Tibial nerve (tissue), 3 donors: ENCODE results near the gene SPACA4.

Source experiments
- POLR2A ChIP-seq, 2 donors: fragments of 450-650 bp; IDR thresholded peaks; one replicate each; pipeline ENCODE4 v1.6.1; 2017; ENCODE audit warnings: antibody characterized with exemption in 2 of 2, mild to moderate bottlenecking in 2 of 2, moderate library complexity in 2 of 2
- TF ChIP-seq, protein P1 (sequence below), 5 experiments: fragments of 200-600 bp in 3 of 5; fragments of 450-650 bp in 2 of 5; sonication (generic) in 3 of 5; IDR thresholded peaks; one replicate each; pipeline ENCODE4 v1.5.1; 2016 to 2019; ENCODE audit warnings: antibody characterized with exemption in 5 of 5, mild to moderate bottlenecking in 3 of 5, moderate library complexity in 2 of 5

DNA sequence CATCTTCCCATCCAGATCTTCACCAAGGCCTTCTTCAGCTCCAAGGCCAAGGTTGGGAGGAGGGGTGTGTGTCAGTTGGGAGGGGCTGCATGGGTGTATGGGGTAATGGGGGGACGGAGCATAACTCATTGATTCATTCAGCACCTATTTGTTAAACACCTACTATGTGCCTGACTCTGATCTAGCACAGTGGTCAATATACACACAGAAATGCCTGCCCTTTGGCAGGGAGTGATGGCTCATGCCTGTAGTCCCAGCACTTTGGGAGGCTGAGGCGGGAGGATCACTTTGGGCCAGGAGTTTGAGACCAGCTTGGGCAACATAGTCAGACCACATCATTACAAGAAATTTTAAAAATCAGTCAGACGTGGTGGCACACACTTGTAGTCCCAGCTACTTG lies 19.2 kb upstream of the SPACA4 start:
- TF ChIP-seq, protein P1, sequence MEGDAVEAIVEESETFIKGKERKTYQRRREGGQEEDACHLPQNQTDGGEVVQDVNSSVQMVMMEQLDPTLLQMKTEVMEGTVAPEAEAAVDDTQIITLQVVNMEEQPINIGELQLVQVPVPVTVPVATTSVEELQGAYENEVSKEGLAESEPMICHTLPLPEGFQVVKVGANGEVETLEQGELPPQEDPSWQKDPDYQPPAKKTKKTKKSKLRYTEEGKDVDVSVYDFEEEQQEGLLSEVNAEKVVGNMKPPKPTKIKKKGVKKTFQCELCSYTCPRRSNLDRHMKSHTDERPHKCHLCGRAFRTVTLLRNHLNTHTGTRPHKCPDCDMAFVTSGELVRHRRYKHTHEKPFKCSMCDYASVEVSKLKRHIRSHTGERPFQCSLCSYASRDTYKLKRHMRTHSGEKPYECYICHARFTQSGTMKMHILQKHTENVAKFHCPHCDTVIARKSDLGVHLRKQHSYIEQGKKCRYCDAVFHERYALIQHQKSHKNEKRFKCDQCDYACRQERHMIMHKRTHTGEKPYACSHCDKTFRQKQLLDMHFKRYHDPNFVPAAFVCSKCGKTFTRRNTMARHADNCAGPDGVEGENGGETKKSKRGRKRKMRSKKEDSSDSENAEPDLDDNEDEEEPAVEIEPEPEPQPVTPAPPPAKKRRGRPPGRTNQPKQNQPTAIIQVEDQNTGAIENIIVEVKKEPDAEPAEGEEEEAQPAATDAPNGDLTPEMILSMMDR (IDR thresholded peaks at IDR 0.05): no peak
- no peak for TF ChIP-seq POLR2A (IDR thresholded peaks at IDR 0.05)
